HepG2 (cell line): ENCODE measurements around the gene ABHD15. TPM values are rescaled to one million over a fixed set of nuclear protein-coding genes. Genes with fewer than 3 reads are reported as not detected.

Experiments used
- ARID5B ChIP-seq: IDR thresholded peaks from 2 replicates; pipeline ENCODE4 v1.4.0; 2020; ENCODE audit warnings: mild to moderate bottlenecking, missing genetic modification reagents
- ARNTL ChIP-seq: sonication (generic); formaldehyde crosslinking; IDR thresholded peaks from 2 replicates; pipeline ENCODE4 v1.4.0; 2020; ENCODE audit warnings: mild to moderate bottlenecking, missing genetic modification reagents
- FOSL2 ChIP-seq: sonication (generic); formaldehyde crosslinking; IDR thresholded peaks from 2 replicates; pipeline ENCODE4 v1.4.0; 2020; ENCODE audit warnings: missing genetic modification reagents
- FOXJ3 ChIP-seq: sonication (generic); formaldehyde crosslinking; IDR thresholded peaks from 2 replicates; pipeline ENCODE4 v1.4.0; 2020; ENCODE audit warnings: missing genetic modification reagents, mild to moderate bottlenecking, borderline replicate concordance
- JUN ChIP-seq: sonication (generic); formaldehyde crosslinking; IDR thresholded peaks from 2 replicates; pipeline ENCODE4 v1.4.0; 2020; ENCODE audit warnings: mild to moderate bottlenecking, missing genetic modification reagents
- MAFG ChIP-seq: sonication (generic); formaldehyde crosslinking; IDR thresholded peaks from 2 replicates; pipeline ENCODE4 v1.5.1; 2020; ENCODE audit warnings: mild to moderate bottlenecking, missing genetic modification reagents
- NKX3-1 ChIP-seq: sonication (generic); formaldehyde crosslinking; IDR thresholded peaks from 2 replicates; pipeline ENCODE4 v1.5.0; 2020; ENCODE audit warnings: missing genetic modification reagents
- POLR2A ChIP-seq, 2 experiments: IDR thresholded peaks; 2 replicates each; pipeline ENCODE4 v1.6.1; 2011; ENCODE audit warnings: low read depth in 2 of 2, low read length in 2 of 2, mild to moderate bottlenecking in 1 of 2, moderate library complexity in 1 of 2; ENCODE audit not compliant: insufficient read depth in 1 of 2
- REPIN1 ChIP-seq: sonication (generic); formaldehyde crosslinking; IDR thresholded peaks from 2 replicates; pipeline ENCODE4 v1.8.0; 2022; ENCODE audit warnings: missing genetic modification reagents, low read depth, mild to moderate bottlenecking, borderline replicate concordance
- RXRA ChIP-seq: sonication (generic); formaldehyde crosslinking; IDR thresholded peaks from 2 replicates; pipeline ENCODE4 v1.5.1; 2020; ENCODE audit warnings: missing genetic modification reagents
- SRY ChIP-seq: sonication (generic); formaldehyde crosslinking; IDR thresholded peaks from 2 replicates; pipeline ENCODE4 v1.8.0; 2022; ENCODE audit warnings: mild to moderate bottlenecking, missing genetic modification reagents
- TEAD2 ChIP-seq: sonication (generic); formaldehyde crosslinking; IDR thresholded peaks from 2 replicates; pipeline ENCODE4 v1.9.0; 2021; ENCODE audit warnings: missing genetic modification reagents
- THYN1 ChIP-seq: sonication (generic); formaldehyde crosslinking; IDR thresholded peaks from 2 replicates; pipeline ENCODE4 v1.8.1; 2023; ENCODE audit warnings: low read depth, mild to moderate bottlenecking, moderate library complexity, missing genetic modification reagents, borderline replicate concordance
- XBP1 ChIP-seq: sonication (generic); formaldehyde crosslinking; IDR thresholded peaks from 2 replicates; pipeline ENCODE4 v1.5.0; 2020; ENCODE audit warnings: missing genetic modification reagents
- ZBTB3 ChIP-seq: sonication (generic); formaldehyde crosslinking; IDR thresholded peaks from 2 replicates; pipeline ENCODE4 v1.4.0; 2020; ENCODE audit warnings: low read depth, mild to moderate bottlenecking, moderate library complexity, missing genetic modification reagents, borderline replicate concordance
- ZC3H13 ChIP-seq: sonication (generic); formaldehyde crosslinking; IDR thresholded peaks from 2 replicates; pipeline ENCODE4 v1.8.1; 2023; ENCODE audit warnings: mild to moderate bottlenecking, missing genetic modification reagents, moderate library complexity
- ZEB1 ChIP-seq: IDR thresholded peaks from 2 replicates; pipeline ENCODE4 v1.6.1; 2012; ENCODE audit warnings: mild to moderate bottlenecking, low read depth, inconsistent platforms; ENCODE audit not compliant: insufficient replicate concordance
- ZKSCAN1 ChIP-seq: fragments of 150-350 bp; IDR thresholded peaks from 2 replicates; pipeline ENCODE4 v1.6.1; 2014; ENCODE audit warnings: low read length
- ZNF432 ChIP-seq: sonication (generic); formaldehyde crosslinking; IDR thresholded peaks from 2 replicates; pipeline ENCODE4 v1.5.0; 2020; ENCODE audit warnings: missing genetic modification reagents, mild to moderate bottlenecking, borderline replicate concordance
- ZNF441 ChIP-seq: sonication (generic); formaldehyde crosslinking; IDR thresholded peaks from 2 replicates; pipeline ENCODE4 v1.7.0; 2021; ENCODE audit warnings: missing genetic modification reagents, borderline replicate concordance
- ZNF546 ChIP-seq: sonication (generic); formaldehyde crosslinking; conservative IDR thresholded peaks from 2 replicates; pipeline ENCODE4 v1.8.1; 2023; ENCODE audit warnings: mild to moderate bottlenecking, missing genetic modification reagents
- ZNF709 ChIP-seq: sonication (generic); formaldehyde crosslinking; IDR thresholded peaks from 2 replicates; pipeline ENCODE4 v1.5.0; 2020; ENCODE audit warnings: mild to moderate bottlenecking, missing genetic modification reagents
- ZNF792 ChIP-seq: IDR thresholded peaks from 2 replicates; pipeline ENCODE4 v1.6.1; 2016
- ZNF883 ChIP-seq: sonication (generic); formaldehyde crosslinking; IDR thresholded peaks from 2 replicates; pipeline ENCODE4 v1.5.1; 2020; ENCODE audit warnings: mild to moderate bottlenecking, missing genetic modification reagents; ENCODE audit errors: not compliant biosample characterization
- polyA plus RNA-seq, 8 experiments: library from polyadenylated mRNA; depleted of rRNA in 3 of 8; stranded (reverse) in 7 of 8; unstranded in 1 of 8; fragments of >200 nt; fragmentation: Illumina TruSeq in 4 of 8; extraction: Trizol in 4 of 8; gene quantifications; 2 replicates each; pipeline versions ENCODE4 v1.2.1 to v1.2.3, GENCODE V29; 2011 to 2016; ENCODE audit warnings: low read depth in 4 of 8, missing spikeins in 1 of 8, mixed read lengths in 1 of 8; ENCODE audit not compliant: insufficient read depth in 1 of 8
- total RNA-seq, 5 experiments: library from RNA; depleted of rRNA; stranded (reverse); fragments of >200 nt; fragmentation: Illumina TruSeq; extraction: Trizol; gene quantifications; 2 replicates each; pipeline ENCODE4 v1.2.3, GENCODE V29; 2016; ENCODE audit warnings: low read depth in 1 of 5
- TF ChIP-seq, protein P1 (sequence below): sonication (generic); formaldehyde crosslinking; IDR thresholded peaks from 2 replicates; pipeline ENCODE4 v1.5.1; 2020; ENCODE audit warnings: mild to moderate bottlenecking, missing genetic modification reagents

The ABHD15 gene
- total and polyA plus RNA-seq, 2 of the 13 experiments (the other 11 are each of a cell fraction or from before 2014, with no cell fraction given): 2.4 to 7.7 TPM

DNA sequence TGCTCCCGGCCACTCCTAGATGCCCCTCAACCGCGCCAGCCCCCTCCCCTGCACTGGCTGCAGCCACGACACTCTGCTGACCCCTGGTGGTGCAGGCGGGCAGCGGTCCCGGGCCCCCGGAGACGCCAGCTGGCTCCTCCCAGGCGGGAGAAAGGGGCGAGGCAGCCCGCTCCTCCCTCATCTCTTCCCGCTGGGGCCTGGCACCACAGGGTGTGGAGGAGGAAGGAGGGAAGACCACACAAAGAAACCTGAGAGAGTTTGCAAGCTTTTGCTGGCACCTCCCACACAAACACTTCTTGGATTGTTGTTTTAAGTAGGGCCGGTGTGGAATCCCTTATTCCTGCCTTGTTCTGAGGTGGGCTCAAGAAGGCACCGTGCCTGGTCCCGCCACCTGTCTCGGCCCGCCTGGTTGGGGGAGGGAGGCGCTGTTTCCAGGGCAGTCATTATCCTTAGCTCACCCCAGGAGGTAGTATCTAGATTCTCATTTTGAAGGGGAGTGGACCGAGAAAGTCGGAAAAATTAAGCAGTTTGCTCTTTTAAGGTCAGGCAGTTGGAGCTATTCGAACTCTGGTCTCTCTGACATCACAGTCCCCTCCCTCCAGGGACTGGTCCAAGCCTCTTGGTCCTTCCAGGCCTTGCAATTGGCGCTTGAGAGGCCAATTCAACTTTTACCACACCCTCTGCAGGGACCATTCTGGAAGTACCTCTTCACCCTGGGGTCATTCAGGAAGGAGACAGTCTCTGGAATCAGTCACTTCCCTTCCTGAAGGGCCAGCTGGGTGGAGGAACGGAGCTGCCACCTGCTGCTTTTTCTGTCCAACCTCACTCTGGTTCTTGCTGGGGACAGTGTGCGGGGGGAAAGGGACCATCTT, 25.1 kb upstream of the ABHD15 start (continued):
- TF ChIP-seq ZNF432 (CRISPR knock-in tag): no peak
- TF ChIP-seq ZEB1: no peak
- TF ChIP-seq NKX3-1 (CRISPR knock-in tag): no peak
- TF ChIP-seq ZBTB3 (CRISPR knock-in tag): no peak
- no peak for TF ChIP-seq XBP1 (CRISPR knock-in tag)
- TF ChIP-seq ZNF883 (CRISPR knock-in tag): no peak
- TF ChIP-seq, protein P1, sequence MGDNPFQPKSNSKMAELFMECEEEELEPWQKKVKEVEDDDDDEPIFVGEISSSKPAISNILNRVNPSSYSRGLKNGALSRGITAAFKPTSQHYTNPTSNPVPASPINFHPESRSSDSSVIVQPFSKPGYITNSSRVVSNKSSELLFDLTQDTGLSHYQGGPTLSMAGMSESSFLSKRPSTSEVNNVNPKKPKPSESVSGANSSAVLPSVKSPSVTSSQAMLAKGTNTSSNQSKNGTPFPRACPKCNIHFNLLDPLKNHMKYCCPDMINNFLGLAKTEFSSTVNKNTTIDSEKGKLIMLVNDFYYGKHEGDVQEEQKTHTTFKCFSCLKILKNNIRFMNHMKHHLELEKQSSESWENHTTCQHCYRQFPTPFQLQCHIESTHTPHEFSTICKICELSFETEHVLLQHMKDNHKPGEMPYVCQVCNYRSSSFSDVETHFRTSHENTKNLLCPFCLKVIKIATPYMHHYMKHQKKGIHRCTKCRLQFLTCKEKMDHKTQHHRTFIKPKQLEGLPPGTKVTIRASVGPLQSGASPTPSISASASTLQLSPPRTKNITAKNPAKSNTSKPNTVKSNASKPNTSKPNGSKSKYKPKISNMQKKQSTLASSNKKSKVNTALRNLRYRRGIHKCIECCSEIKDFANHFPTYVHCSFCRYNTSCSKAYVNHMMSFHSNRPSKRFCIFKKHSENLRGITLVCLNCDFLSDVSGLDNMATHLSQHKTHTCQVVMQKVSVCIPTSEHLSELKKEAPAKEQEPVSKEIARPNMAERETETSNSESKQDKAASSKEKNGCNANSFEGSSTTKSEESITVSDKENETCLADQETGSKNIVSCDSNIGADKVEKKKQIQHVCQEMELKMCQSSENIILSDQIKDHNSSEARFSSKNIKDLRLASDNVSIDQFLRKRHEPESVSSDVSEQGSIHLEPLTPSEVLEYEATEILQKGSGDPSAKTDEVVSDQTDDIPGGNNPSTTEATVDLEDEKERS (CRISPR knock-in tag): no peak
- no peak for TF ChIP-seq MAFG (CRISPR knock-in tag)
- TF ChIP-seq POLR2A (IDR thresholded peaks at IDR 0.05; ENCODE audit: insufficient read depth in 1 of 2, low read depth in 2 of 2, low read length in 2 of 2): no peak
- TF ChIP-seq ZNF441 (CRISPR knock-in tag): no peak
- no peak for TF ChIP-seq ZKSCAN1
- no peak for TF ChIP-seq THYN1 (CRISPR knock-in tag)
- no peak; the same call in 1 of the 2 replicates for TF ChIP-seq ARNTL
- no peak for TF ChIP-seq REPIN1 (CRISPR knock-in tag)
- TF ChIP-seq ZC3H13 (CRISPR knock-in tag): no peak
- no peak for TF ChIP-seq ZNF546 (CRISPR knock-in tag)
- TF ChIP-seq FOXJ3 (CRISPR knock-in tag): no peak; the same call in 1 of the 2 replicates
- peak; percentile 46; the same call in 1 of the 2 replicates for TF ChIP-seq ARID5B
- 0 out of 2 replicates have a peak, but pooled peaks have one; percentile 32 for TF ChIP-seq ZNF709 (CRISPR knock-in tag)
- peak; percentile 48; the same call in 1 of the 2 replicates for TF ChIP-seq ZNF792 (CRISPR knock-in tag)
- TF ChIP-seq RXRA (CRISPR knock-in tag): peak; percentile 51
- TF ChIP-seq SRY: no peak
- TF ChIP-seq FOSL2: no peak
- TF ChIP-seq JUN: no peak
- TF ChIP-seq TEAD2 (CRISPR knock-in tag): no peak
